GM18858 (cell line): ENCODE measurements around the gene UVSSA.
"Not testable (repeated sequence)": the region's sequence is repeated elsewhere in the genome, so short reads cannot be mapped to it uniquely, and the experiment has no call there.

Experiments used
- ATAC-seq: cut with Tn5 transposase; IDR thresholded peaks from one replicate; pipeline ENCODE4 v1.9.1; 2021; ENCODE audit not compliant: unreplicated experiment

The UVSSA gene

DNA sequence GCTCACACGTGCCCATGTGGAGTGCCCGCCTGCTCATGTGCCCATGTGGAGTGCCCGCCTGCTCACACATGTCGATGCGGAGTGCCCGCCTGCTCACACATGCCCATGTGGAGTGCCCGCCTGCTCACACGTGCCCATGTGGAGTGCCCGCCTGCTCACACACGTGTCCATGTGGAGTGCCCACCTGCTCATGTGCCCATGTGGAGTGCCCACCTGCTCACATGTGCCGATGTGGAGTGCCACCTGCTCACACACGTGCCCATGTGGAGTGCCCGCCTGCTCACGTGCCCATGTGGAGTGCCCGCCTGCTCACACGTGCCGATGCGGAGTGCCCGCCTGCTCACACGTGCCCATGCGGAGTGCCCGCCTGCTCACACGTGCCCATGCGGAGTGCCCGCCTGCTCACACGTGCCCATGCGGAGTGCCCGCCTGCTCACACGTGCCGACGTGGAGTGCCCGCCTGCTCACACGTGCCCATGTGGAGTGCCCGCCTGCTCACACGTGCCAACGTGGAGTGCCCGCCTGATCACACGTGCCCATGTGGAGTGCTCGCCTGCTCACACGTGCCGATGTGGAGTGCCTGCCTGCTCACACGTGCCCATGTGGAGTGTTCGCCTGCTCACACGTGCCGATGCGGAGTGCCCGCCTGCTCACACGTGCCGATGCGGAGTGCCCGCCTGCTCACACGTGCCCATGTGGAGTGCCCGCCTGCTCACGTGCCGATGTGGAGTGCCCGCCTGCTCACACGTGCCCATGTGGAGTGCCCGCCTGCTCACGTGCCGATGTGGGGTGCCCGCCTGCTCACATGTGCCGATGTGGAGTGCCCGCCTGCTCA is 47.8 kb downstream of the UVSSA start:
- ATAC-seq: not testable (repeated sequence)

DNA sequence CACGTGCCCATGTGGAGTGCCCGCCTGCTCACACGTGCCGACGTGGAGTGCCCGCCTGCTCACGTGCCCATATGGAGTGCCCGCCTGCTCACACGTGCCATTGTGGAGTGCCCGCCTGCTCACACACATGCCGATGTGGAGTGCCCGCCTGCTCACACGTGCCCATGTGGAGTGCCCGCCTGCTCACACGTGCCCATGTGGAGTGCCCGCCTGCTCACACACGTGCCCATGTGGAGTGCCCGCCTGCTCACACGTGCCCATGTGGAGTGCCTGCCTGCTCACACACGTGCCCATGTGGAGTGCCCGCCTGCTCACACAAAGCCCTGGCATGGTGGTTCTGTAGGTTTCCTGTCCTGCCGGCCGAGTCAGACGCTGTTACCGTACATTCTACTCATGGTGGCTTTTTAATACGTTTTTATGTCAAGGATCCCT is 48.4 kb downstream of the UVSSA start:
- not testable (repeated sequence) for ATAC-seq

DNA sequence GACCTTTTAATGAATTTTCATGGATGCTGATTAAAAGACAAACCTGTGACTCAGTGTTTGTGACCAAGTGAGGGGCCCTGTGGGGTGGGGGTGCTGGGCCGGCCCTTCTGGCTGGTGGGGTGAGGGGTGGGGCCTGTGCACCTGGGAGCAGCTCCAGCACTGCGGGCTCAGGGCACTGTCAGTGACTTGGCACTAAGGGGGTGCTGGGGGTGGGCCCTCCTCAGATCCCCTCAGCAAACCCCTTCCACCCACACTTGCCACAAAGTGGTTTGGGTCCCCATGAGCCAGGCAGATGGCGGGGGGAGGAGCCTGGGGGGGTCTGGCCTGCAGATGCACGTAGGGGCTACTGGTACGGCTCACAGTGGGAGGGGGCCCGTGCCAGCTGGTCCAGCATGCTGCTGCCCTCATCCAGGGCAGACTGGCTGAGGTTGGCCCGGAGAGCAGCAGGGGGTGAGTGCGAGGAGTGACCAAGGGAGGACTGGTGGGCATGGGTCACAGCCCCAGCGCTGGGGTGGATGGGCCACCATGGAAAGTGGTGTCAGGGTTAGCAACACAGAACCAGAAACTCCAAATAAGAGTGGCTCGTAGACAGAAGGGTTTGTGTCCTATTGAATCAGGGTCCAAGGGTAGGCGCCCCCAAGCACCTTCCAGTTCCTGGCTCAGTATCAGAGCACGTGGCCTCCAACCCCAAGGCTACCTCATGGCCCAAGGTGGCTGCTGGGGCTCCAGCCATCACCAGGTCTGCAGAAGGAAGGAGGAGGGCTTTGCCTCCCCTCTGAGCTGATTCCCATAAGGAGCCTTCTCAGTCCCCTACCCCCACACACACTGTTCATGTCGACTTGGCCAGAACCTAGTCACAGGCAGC is 49.2 kb downstream of the UVSSA start:
- no peak for ATAC-seq

DNA sequence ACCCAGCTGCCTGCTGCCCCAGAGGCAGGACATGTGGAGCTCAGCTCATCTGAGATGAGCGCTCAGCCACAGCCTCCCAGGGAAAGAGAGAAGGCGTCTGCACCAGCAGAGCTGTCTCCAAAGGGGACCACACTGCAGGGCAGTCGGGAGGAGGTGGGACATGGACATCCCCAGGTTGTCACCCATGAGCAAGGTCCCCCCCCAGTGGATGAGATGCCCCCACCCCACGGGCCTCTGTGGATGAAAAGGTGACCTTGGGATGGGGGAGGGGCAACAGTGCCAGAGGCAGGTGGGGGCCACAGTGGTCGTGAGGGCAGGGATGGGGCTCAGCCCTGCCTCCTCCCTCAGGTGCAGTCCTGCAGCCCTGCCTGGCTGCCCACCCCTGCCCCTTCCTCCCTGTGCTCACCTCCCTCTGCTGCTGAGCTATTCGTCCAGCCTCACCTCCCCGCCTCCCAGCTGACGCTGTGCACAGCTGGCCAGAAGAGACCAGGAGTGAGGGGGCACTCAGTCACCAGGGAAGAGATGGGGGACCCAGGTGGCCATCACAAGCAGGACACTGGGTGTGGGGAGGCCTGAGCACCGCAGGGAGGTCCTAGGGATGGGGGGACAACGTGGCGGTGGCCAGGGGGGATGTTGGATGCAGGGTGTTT is 49.9 kb downstream of the UVSSA start:
- no peak for ATAC-seq

DNA sequence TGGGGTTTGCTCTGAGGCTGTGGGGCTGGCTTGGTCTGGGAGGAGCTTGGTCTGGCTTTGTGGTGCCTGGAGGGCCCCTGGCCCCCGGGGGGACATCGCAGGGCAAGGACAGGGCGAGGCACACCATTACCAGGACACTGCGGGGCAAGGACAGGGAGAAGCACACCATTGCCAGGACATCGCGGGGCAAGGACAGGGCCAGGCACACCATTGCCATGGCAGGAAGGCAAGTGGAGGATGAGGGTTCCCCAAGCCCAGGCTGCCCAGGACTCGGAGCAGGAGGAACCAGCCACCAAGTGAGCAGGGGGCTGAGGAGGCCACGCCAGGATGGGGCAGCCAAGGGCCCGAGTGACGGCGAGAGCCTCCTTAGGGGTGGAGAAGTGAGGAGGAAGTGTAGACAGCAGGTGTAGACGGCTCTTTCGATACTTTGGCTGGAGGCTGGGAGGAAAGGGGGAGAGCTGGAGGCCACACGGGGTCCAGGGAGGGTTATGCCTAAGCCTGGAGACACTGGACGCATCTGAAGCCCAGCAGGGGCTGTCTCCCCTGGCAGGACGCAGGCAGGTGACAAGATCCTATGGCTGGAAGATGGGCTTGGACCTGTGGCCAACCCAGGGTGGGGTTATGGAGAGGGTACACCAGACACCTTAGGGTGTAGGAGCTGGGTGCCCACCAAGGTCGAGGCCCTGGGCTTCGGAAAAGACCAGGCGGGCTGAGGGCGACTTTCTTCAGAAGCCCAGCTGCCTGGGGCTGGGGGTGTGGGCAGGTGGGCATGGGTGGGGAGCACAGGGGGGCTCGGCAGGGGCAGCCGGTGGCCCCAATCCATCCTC is 51.9 kb downstream of the UVSSA start:
- no peak for ATAC-seq

DNA sequence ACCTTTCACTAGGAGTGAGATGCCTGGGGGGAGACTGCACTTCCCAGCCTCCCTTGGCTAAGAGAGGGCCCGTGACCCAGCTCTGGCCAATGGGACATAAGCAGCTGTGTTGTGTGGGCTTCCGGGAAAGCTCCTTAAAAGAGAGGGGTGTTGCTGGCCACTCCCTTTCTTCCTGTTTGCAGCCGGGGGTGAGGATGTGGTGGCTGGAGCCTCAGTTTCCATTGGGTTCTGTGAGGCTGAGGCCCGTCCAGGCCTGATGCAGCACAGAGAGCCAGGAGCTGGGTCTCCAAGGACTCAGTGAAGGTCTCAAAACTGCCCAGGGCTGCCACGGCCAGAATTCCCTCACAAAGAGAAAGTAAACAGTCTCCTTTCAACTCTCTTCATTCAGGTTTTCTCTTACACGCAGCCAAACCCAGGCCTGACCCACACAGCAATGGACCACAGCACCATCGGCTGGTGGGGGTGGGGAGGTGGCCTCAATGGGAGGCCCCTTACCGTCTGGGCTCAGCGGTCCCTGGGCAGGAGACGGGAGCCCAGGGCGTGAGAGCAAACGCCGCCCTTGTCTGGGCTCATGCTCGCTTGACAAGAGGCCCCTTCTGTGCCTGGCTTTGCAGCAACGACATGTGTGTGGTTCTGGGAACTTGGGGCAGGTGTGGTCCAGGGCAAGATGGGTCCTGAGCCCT is 52.6 kb downstream of the UVSSA start:
- ATAC-seq: no peak

DNA sequence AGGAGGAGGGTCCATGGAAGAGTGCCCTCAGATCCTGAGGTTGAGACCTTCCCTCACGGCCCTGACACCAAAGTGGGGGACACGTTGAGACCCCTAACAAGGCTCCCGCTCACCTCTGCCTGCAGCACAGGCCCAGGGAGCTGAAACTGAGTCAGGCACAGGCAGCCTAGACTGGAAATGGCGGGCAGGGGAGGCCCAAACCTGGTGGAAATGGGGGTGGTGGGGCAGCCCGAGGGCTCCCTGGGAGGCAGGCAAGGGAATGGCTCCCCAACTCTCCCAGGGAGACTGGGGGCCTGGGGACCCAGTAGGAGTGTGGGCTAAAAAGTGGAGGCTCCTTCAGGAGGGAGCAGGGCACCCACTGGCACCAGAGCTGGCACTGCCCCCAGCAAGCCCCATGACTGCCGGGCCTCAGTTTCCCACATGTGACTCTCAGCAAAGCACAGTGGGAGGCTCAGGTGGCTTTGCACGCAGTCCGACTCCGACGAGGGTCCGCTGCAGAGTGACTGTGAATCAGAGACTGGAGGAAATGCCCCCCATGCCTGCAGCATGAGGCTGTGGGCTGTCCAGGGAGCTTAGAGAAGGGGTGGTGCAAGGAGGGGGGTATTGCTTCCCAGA is 53.3 kb downstream of the UVSSA start:
- ATAC-seq: no peak

DNA sequence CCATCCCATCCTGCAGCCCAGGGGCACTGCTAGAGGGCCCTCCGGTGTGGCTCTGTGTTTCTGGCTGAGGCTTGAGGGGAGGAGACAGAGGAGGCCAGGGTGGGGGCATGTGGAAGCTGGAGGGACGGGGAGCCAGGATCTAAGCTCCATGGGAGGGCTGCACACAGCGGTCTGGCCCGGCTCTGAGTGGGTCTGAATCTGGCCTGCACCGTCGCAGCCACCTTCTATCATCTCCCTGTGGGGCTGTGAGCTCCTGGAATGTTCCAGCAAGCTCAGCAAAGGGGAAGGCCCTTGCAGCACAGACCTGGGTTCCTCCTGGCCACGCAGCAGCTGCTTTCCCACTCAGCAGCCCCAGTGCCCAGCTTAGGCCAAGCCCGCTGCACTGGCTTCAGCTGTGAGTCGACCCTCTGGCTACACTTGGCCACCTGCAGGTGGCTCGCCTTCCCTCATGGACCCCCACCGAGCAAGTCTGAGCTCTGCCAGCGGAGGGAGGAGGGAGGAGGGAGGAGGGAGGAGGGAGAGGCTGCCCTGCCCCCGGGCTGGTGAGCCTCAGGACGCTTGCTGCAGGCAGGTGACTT is 53.9 kb downstream of the UVSSA start:
- no peak for ATAC-seq

DNA sequence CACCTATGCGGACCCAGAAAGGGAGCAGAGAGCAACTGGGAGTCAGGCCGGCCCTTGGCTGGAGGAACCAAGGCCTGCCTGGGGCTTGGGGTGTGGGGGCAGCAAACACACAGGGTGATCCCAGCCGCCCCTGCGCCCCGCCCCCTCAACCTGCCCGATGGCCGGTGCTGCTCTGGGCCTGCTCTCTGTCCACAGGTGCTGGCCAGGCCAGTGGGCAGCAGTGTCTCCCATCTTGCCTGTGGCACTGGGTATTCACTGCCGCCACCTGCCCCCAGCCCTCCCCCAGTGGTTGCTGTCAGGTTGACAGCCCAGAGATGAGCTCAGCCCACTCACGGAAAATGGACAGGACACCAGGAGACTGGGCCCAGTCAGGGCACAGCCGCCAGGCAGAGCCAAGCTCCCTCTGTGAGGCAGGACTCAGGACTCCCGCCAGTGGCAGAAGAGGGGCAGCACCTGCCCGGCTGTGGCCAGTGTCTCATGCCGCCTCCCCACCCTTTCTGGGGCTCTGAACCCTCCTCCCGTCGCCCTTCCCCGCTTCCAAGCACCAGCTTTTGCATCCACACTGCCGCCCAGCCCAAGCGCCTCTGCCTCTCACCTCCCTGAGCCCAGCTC is 54.5 kb downstream of the UVSSA start:
- ATAC-seq: no peak

DNA sequence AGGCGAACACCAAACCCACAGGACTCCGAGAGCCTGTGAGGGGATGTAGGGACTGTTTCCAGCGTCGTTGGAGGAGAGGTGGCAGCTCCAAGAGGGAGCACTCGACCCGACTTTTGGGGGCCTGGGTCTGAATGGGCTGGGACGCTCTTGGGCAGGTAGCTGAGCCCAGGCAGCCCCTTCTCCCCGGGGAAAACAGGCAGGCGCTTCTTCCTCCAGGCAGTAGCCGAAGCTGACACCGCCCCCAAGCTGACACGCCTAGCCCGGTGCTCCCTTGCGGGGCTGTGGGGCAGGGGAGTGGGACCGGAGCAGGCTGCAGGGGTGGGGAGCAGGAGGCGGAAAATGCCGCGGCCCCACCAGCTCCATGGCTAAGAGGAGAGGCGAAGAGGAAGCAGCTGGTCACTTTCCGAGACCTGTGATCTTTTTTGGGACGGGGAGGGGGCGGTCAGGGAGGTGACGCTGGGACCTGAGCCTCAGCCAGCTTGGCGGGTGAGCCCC is 55.1 kb downstream of the UVSSA start:
- ATAC-seq: no peak

DNA sequence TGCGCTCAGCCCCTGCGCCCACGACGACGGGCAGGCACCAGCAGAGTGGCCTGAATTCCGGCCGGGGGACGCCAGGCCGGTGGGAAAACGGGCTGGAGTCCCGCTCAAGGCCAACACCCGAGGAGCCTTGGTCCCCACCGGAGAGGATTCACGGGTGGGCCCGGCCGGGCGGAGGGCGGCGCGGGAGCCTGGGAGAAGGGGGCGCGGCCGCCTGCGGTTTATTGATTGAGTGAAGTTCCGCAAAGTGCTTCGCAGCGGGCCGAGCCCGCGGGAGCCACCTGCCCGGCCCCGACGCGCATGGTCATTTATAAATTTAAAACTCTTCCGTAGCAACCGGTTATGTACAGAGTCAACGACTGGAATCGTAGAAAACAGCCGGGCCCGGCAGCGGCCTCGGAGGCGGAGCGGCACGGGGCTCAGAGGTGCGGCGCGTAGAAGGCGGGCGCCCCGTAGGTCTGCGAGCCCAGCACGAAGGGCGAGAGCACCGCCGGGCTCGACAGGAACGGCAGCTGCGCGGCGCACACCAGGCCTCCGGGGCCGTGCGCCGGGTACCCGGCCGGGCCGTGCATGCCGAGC is 55.6 kb downstream of the UVSSA start:
- no peak for ATAC-seq

DNA sequence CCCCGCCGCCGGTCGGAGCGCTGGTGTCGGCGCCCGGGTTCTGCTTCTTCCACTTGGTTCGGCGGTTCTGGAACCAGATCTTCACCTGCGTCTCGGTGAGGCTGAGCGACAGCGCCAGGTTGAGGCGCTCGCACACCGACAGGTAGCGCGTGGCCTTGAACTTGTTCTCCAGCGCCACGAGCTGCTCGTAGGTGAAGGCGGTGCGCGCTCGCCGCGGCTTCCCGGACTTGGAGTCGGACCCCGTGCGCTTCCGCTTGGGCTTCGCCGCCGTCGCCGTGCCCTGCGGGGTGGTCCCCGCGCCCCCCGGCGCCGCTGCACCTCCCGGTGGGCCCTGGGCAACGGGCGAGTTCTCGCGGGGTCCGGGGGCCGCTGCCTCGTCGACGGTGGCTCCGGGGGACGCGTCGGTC is 56.2 kb downstream of the UVSSA start:
- ATAC-seq: no peak

DNA sequence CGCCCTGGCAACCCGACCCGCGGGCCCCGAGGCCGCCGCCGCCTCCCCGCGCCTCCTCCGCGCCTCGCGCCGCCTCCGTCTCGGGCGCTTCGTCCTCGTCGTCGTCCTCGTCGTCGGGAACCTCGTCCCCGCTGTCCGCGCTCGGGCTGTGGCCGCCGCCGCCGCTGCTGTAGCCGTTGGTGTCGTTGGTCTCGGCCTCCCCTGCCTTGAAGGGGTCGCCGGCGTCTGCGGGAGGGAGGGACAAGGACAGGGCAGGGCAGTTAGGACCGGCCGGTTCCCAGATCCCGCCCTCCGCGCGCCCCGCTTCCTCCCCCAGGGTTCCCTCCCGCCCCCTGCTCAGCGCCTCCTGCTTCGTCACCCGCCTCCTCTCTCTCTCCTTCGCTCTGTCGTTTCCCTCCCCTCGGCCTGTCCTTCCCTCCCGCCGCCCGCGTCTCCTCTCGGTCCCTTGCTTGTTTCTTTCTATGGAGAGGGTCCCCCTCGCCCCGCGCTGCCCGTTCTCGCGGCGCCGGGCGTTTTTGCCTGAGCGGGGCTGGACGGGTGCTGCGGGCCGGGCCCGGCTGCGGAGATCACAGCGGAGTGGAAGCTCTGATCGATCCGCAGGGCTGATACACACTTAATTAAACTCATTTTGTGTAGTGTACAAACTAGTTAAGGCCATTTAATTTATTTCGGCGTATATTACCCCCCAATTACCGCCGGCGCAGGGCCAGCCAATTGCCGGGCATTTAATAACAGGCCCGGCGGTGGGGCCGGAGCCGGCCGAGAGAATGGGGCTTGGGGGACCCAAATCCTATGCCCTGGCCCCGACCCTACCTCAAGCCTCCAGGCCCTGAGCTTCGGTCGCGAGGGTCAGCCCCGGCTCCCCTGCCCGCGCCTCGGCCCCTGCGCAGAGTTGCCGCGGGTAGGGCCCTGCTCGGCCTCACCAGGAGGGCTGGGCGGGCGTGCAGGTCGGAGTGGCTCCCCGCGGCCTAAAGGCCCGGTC is 56.9 kb downstream of the UVSSA start:
- ATAC-seq: no peak

DNA sequence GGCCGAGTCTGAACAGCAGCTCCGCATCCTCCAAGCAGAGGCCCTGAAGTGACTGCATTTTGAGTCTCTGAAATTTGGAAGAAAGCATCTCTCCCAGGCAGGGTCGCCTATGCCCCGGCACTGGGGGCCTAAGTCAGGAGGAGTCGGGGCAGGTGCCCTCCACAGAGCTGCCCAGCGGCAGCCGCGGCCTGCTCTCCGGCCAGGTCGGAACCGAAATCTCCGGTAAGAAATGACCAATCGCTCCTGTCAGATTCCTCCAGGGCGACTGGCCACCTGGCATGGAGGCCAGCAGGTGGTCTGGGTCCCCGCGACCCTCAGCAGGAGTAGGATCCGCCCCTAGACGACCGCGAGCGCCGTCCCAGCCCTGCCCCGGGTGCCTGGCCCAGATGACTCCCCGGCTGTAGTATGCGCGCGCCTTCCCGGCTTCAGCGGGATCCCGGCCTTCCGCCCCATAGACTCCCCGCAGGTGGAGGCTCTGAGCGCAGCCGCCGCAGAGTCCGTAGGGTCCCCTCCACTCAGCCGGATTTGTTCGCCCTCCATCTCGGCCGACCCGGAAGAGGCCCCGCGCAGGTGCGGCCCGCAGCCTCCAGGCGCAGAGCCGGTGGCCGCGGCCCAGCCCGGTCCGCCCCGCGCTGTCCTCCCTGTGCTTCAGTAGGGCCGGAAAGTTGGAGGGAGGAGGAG is 57.7 kb downstream of the UVSSA start:
- ATAC-seq: no peak

DNA sequence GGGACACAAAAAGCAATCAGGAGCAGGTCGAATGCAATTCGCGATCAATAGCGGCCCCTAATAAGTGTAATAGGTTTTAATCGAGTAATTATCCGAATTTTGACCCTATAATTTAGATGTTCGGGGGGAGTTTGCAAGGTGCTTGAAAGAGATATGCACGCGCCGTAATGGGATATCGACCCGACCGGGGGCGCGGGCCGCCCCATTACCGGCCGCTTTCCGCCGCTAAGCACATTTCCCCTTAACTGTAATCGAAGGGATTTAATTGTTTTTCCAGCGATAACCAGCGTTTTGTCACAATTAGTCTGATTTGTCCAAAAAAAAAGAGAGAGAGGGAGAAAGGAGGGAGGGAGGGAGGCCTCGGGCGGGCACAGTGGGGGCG is 58.2 kb downstream of the UVSSA start:
- ATAC-seq: no peak

DNA sequence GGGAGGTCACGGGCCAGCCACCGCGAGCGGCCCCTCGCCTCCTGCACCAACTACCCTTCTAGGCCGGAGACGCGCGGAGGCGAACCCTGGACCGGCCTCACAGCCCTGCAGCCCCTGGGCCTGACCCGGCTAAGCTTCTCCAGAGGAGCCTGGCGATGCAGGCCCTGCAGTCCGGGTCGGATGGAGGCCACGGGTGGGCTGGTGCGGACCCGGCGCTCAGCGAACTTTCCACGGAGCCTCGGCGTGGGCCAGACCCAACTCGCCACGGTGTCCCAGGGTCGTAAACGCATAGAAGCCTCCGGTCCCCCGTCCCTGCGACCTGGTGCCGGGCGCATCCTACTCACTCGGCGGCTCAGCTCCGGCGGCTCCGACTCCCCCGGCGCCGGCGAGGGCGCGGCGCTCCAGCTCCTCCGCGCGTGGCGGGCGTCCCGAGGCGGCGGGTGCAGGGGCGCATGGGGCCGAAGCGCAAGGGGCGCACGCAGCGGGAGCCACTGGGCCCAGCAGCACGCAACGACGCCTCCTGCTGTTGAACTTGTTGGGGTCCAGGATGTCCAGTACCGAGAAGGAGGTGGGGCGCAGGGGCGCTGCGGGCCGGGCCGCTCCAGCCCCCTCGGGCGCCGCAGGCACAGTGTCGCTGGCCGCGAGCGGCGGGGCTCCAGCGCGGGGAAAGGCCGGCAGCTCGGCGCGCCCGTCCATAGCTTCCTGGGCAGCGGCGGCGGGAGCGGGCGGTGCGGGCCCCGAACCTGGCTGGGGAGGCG is 58.8 kb downstream of the UVSSA start:
- no peak for ATAC-seq
